Right renal pelvis (tissue), 4 donors: ENCODE measurements around the gene NLRC5. TPM values are rescaled to one million over a fixed set of nuclear protein-coding genes. Genes with fewer than 3 reads are reported as not detected.

Experiments used
- DNase-seq, 4 donors: peaks; one replicate each; pipeline ENCODE4 v3.0.0-alpha.2; 2013; ENCODE audit warnings: low read depth in 4 of 4, low spot score in 3 of 4, missing footprints in 1 of 4
- polyA plus RNA-seq, 4 donors: library from polyadenylated mRNA; unstranded; fragments of 120-200 nt; gene quantifications; one replicate each; pipeline ENCODE4 v1.2.1, GENCODE V29; 2013; ENCODE audit not compliant: insufficient read length in 4 of 4

Gene NLRC5
- polyA plus RNA-seq, 4 donors = 2.1 to 3.3 (median 2.3) TPM

- no peak for DNase-seq
These were observed 33.1 kb downstream of the NLRC5 start for GRCh38 chr16:57022445-57022844.

GRCh38 chr16:57023541-57024249 lies 34.3 kb downstream of the NLRC5 start:
- no peak for DNase-seq

GRCh38 chr16:57024894-57025680 lies 35.7 kb downstream of the NLRC5 start:
- DNase-seq = no peak

- no peak for DNase-seq
These were observed 36.8 kb downstream of the NLRC5 start for GRCh38 chr16:57025941-57026777.

- no peak for DNase-seq
These were observed 37.4 kb downstream of the NLRC5 start for GRCh38 chr16:57026778-57027062.

GRCh38 chr16:57027067-57027466 lies 37.7 kb downstream of the NLRC5 start:
- no peak for DNase-seq

- no peak for DNase-seq
These were observed 38.7 kb downstream of the NLRC5 start for GRCh38 chr16:57028086-57028485.

- no peak for DNase-seq
These were observed 40.1 kb downstream of the NLRC5 start for GRCh38 chr16:57029161-57030160.

- no peak for DNase-seq
These were observed 41.1 kb downstream of the NLRC5 start for GRCh38 chr16:57030346-57030902.

- no peak for DNase-seq
These were observed 41.8 kb downstream of the NLRC5 start for GRCh38 chr16:57031156-57031555.

- DNase-seq = no peak
These were observed 43.0 kb downstream of the NLRC5 start for GRCh38 chr16:57032346-57032745.

- DNase-seq = no peak
These were observed 43.6 kb downstream of the NLRC5 start for GRCh38 chr16:57032931-57033330.

GRCh38 chr16:57036315-57036714 lies 47.0 kb downstream of the NLRC5 start:
- DNase-seq = no peak

- DNase-seq = no peak
These were observed 47.6 kb downstream of the NLRC5 start for GRCh38 chr16:57036945-57037344.

- DNase-seq = no peak
These were observed 48.8 kb downstream of the NLRC5 start for GRCh38 chr16:57038166-57038565.

- no peak for DNase-seq
These were observed 49.9 kb downstream of the NLRC5 start for GRCh38 chr16:57039148-57039812.

- no peak for DNase-seq
These were observed 52.1 kb downstream of the NLRC5 start for GRCh38 chr16:57041182-57042156.
